Dendritic cell treated with granulocyte-macrophage colony-stimulating factor and Interleukin-4, amounts not matched to agents 40 ng/mL and 50 ng/mL, for 4 days (primary cell): ENCODE measurements around the gene TRA2B.
"Not testable (repeated sequence)": the region's sequence is repeated elsewhere in the genome, so short reads cannot be mapped to it uniquely, and the experiment has no call there.

ENCODE experiments used
- H3K27ac Mint-ChIP-seq: one replicate; pipeline ENCODE4 v1.8.0; 2022; ENCODE audit warnings: mild to moderate bottlenecking, mixed read lengths
- H3K27me3 Mint-ChIP-seq: one replicate; pipeline ENCODE4 v1.8.0; 2022; ENCODE audit warnings: mild to moderate bottlenecking, mixed read lengths
- H3K36me3 Mint-ChIP-seq: one replicate; pipeline ENCODE4 v1.8.0; 2022; ENCODE audit warnings: low read depth, mixed read lengths
- H3K4me1 Mint-ChIP-seq: one replicate; pipeline ENCODE4 v1.8.0; 2022; ENCODE audit warnings: low read depth, mixed read lengths
- H3K4me3 Mint-ChIP-seq: one replicate; pipeline ENCODE4 v1.8.0; 2022; ENCODE audit warnings: mild to moderate bottlenecking, moderate library complexity, mixed read lengths
- H3K9me3 Mint-ChIP-seq: one replicate; pipeline ENCODE4 v1.8.0; 2022; ENCODE audit warnings: mixed read lengths
- intact Hi-C: fragments of 100-400 bp; cut with micrococcal nuclease; formaldehyde crosslinking; loops from one replicate; pipeline ENCODE4 v1.15.0; 2022

Gene TRA2B

DNA sequence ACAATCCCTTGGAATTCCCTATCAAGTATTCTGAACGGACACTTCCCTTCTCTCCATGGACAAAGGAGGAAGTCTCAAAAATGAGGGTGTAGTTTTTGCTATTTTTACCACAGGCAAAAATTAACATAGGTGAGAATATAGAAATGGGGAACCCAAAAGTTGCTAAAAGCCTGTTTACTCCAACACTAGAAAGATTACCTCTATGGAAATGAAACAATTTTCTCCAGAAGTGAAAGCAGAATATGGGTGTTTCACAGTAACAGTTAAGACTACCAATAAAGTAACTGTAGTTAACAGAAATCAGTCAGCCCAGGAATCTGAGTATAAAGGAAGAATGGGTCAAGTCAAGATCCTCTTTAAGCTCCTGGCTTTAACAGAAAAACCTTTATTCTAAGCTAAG is 9.3 kb downstream of the TRA2B start:
- Mint-ChIP-seq H3K27me3 (no peaks in the 10 kb centered on the region), H3K4me1 (peaks cover 84% of the 10 kb centered on the region), H3K27ac (peak overlapping the region; percentile 69), H3K36me3 (peaks cover 79% of the 10 kb centered on the region), H3K9me3 (no peaks in the 10 kb centered on the region), H3K4me3 (no peak overlapping the region)
- intact Hi-C loops: no loop called here

DNA sequence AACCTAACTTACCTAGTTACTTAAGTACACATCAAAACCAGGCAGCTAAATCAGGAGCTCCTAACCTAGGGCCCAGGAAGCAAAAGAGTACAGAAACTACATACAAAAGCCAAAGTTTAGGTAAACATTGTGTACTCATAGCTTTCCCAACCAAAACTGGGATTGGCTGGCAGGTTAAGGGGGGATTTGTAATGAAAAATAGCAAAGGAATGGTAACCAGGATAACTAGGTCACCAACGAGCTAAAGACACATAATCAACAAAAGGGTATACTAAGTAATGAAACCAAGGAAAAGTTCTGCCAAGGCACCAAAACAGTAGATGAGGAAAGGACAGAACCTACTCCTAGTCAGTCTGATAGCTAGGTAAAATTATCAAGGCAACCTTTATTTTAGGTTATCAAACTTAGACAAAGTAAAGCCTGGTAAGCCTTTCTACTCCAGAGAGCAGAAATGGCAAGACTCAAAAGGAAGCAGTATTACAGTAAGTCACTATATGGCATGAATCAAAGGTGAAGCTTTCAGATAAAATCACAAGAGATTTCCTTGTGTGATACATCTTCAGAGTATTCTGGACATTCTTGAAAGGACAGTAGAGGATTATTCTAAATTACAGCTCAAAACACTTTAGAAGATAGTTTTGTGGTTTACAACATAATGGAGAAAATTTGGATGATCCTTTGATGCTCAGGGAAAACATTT is 10.2 kb downstream of the TRA2B start:
- Mint-ChIP-seq H3K4me1 (peaks cover 76% of the 10 kb centered on the region), H3K9me3 (no peaks in the 10 kb centered on the region), H3K27me3 (no peaks in the 10 kb centered on the region), H3K36me3 (peaks cover 88% of the 10 kb centered on the region), H3K4me3 (no peak overlapping the region), H3K27ac (no peak overlapping the region)
- intact Hi-C loops: no loop called here

DNA sequence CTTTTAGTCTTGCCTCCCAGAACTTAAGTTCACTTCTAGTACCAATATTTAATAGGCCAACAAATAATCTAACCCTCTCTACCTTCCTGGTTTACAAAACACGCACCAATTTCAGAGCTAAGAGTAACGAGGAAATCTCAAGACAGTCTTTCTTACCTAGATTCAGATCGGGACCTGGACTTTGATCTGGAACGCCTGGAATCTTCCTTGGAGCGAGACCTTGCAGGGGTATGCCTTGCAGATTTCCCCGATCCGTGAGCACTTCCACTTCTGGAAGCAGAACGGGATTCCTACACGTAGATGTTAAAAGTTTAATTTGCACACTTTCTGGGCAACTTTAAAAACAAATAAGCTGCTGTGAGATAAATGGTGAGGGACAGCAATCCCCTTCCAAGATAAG is 11.4 kb downstream of the TRA2B start:
- peaks cover 66% of the 10 kb centered on the region for H3K4me1 Mint-ChIP-seq
- H3K36me3 Mint-ChIP-seq: peaks cover 96% of the 10 kb centered on the region
- H3K27ac Mint-ChIP-seq: no peak overlapping the region
- H3K4me3 Mint-ChIP-seq: no peak overlapping the region
- H3K9me3 Mint-ChIP-seq: no peaks in the 10 kb centered on the region
- intact Hi-C loops: no loop called here
- H3K27me3 Mint-ChIP-seq: no peaks in the 10 kb centered on the region

DNA sequence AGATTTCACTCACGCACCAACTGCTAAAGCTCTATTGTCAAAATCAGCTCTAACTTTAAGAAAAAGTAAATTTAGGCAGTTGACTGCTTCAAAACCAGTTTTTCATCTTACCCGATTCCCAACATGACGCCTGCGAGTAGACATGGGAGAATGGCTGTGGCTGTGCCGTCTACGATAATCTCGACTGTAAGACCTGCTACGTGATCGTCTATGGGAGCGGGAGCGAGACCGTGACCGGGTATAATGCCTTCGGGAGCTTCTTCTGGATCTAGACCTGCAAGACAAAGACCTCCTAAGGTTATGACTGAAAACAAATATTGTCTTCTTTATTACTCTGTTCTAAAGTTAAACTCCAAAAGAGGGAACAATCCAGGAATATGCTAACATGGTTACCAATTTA is 12.5 kb downstream of the TRA2B start:
- Mint-ChIP-seq H3K27ac (no peak overlapping the region), H3K36me3 (peaks cover 96% of the 10 kb centered on the region), H3K4me1 (peaks cover 56% of the 10 kb centered on the region), H3K27me3 (no peaks in the 10 kb centered on the region), H3K4me3 (no peak overlapping the region), H3K9me3 (no peaks in the 10 kb centered on the region)
- intact Hi-C loops: no loop called here

DNA sequence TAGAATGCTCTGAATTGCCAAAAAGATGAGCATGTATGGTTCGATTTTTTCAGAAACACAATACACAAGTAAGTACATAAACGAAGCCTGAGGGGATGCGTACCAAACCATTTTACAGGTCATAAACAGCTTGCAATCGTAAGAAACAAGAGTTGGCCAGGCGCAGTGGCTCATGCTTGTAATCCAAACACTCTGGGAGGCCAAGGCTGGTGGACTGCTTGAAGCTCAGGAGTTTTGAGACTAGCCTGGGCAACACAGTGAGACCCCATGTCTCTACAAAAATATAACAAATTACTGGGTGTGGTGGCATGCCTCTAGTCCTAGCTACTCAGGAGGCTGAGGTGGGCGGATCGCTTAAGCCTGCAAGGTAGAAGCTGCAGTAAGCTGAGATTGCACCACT is 13.4 kb downstream of the TRA2B start:
- H3K36me3 Mint-ChIP-seq: peaks cover 96% of the 10 kb centered on the region
- intact Hi-C loops: no loop called here
- no peak overlapping the region for H3K27ac Mint-ChIP-seq
- H3K9me3 Mint-ChIP-seq: no peaks in the 10 kb centered on the region
- H3K27me3 Mint-ChIP-seq: no peaks in the 10 kb centered on the region
- H3K4me3 Mint-ChIP-seq: no peak overlapping the region
- peaks cover 49% of the 10 kb centered on the region for H3K4me1 Mint-ChIP-seq

DNA sequence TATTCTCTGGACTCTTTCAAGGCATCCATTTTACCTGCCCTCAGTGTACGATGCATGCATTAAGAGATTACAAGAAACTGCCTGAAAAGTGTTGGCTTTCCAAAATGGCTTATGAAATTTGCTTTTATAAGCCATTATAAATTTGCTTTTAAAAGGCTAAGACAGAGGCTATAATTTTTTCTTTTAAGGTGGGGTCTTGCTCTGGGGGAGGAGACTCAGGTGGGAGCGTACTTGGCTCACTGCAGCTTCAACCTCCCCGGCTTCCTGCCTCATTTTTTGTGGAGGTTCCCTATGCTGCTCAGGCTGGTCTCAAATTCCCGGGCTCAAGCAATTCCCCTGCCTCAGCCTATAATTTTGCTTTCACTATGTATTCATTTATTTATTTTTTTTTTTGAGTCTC is 17.6 kb downstream of the TRA2B start:
- intact Hi-C loops: no loop called here
- Mint-ChIP-seq H3K27ac (no peak overlapping the region), H3K36me3 (peaks cover 99% of the 10 kb centered on the region), H3K27me3 (no peaks in the 10 kb centered on the region), H3K9me3 (no peaks in the 10 kb centered on the region), H3K4me3 (no peak overlapping the region), H3K4me1 (peaks cover 8% of the 10 kb centered on the region)

DNA sequence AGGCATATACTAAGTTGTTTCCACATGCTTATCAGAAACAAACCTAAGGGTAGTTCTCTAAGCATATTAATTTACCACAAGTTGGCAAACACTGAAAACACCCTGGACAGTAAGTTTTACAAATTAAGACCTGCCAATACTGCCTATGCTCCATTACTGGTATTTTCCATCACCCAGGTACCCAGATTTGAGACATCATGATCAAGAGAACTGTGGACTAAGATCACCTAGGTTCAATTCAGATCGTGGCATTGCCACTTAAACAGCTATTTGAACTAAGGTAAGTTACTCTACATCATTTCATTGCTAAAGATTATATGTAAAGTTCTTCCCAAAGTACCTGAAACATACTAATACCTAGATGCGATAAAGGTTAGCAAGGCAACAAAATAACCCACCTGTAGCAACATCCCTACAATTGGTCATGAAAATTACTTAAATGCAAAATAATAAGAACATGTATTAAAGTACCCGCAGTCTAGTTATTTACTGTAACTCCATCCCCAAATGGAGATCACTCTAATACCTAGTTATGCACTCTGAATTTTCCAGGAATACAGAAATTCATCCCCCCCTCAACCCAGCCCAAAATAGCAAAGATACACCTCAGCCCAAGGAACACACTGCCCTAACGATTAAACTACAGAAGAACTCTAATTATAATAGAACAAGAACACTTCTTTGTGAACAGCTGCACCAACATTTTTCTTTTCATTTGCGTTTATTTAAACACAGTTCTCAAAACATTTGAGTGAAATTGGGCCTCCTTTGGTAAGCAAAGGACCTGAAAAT is 21.6 kb downstream of the TRA2B start:
- peaks cover 82% of the 10 kb centered on the region for H3K36me3 Mint-ChIP-seq
- H3K9me3 Mint-ChIP-seq: no peaks in the 10 kb centered on the region
- H3K27me3 Mint-ChIP-seq: no peaks in the 10 kb centered on the region
- H3K4me3 Mint-ChIP-seq: no peak overlapping the region
- no peak overlapping the region for H3K27ac Mint-ChIP-seq
- H3K4me1 Mint-ChIP-seq: no peaks in the 10 kb centered on the region
- intact Hi-C loops: loop anchor here (10.0 kb wide), 1 partner anchor 181 kb away; no protein-coding TSS in a partner anchor

DNA sequence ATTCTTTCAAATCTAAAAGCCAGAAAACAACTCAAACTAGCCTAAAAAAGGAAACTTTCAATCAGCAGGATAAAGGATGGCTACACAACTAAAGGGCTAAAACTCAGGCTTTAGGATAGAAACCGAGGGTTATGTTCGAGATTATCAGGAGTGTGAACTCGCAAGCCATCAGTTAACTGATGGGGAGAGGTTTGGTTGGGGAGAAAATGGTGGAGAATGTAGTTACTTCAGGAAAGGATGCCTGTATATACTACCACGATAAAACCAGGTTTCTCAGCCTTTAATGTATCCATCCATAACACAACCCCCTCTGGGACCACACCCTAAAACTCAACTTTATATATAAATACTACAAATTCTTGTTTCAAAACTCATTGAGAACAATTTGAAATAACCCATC is 22.2 kb downstream of the TRA2B start:
- no peak overlapping the region for H3K4me3 Mint-ChIP-seq
- no peaks in the 10 kb centered on the region for H3K27me3 Mint-ChIP-seq
- no peak overlapping the region for H3K27ac Mint-ChIP-seq
- no peaks in the 10 kb centered on the region for H3K4me1 Mint-ChIP-seq
- H3K9me3 Mint-ChIP-seq: no peaks in the 10 kb centered on the region
- intact Hi-C loops: loop anchor here (10.0 kb wide), 1 partner anchor 181 kb away; no protein-coding TSS in a partner anchor
- H3K36me3 Mint-ChIP-seq: peaks cover 76% of the 10 kb centered on the region

DNA sequence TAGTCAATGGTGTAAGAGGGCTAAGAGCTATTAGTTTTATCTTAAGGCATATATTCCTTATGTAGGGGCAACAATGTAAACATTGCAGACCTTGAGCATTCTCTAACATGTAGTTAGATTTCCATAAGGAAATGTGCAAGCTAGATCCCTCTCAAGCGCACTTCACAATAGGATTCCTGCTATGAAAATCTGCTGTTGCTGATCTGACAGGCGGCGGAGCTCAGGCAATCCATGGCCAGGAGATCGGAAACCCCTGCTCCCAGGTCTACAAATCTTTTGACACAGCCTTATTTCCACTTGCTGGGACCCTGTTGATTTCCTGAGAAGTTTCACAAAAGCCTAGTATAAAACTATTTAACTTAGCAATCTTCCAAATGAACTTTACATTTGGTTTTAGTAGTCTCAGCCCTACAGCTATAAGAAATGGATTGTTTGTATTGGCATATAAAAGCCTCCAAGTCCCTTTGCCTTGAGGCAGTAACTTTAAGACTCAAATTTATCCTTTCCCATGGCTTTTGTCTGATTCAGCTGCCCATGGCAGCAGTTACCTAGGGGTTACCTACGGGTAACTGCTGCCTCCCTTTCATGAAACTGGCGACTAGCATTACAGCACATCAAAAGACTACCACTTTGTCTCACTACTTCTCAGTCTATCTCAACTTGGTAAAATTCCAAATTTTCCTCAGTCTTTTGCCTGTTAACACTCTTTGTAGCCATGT is 22.7 kb downstream of the TRA2B start:
- Mint-ChIP-seq H3K27me3 (no peaks in the 10 kb centered on the region), H3K27ac (no peak overlapping the region), H3K4me3 (no peak overlapping the region), H3K9me3 (no peaks in the 10 kb centered on the region), H3K4me1 (no peaks in the 10 kb centered on the region), H3K36me3 (peaks cover 70% of the 10 kb centered on the region)
- intact Hi-C loops: loop anchor here (10.0 kb wide), 1 partner anchor 180 kb away; no protein-coding TSS in a partner anchor

DNA sequence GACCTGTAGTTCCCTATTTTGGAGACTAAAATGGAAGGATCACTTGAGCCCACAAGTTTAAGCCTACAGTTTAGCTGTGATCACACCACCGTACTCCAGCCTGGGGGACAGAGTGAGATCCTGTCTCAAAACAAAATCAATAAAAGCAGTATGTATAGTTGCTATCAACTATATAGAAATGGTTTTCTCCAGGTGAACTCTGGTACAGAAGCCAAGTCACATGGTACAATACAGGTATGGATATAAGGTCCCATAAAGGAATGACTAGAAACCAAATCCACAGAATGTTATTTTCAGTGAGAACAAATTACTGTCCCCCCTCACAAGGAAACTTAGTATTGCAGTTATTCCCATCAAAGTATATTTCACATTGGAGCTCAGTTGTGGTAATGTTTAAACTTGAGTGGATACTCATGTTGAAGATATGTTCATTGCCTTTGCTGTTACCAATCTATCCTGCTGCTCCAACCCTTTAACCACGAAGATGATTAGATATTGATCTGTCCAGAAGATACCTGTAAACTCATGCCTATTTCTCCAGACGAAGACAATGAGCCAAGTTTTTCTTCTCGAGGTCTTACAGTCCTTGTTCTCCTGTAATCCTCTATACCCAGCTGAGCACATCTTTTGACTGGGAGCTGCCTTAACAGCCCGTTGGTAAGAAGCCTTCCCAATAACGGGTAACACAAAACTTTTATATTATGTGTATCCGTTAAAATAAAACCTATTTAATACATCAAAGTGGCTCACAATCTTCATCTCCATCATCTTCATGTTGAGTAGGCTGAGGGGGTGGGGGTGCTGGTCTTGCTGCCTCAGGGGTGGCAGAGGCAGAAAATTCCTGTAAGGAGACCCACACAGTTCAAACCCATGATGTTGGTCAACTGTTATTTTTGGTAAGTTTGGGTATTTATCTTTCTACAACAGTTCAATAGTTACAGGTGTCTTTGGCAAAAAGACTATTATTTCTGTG is 24.6 kb downstream of the TRA2B start:
- Mint-ChIP-seq H3K9me3 (no peaks in the 10 kb centered on the region), H3K27ac (no peak overlapping the region), H3K4me1 (no peaks in the 10 kb centered on the region), H3K4me3 (no peak overlapping the region), H3K36me3 (peaks cover 53% of the 10 kb centered on the region), H3K27me3 (no peaks in the 10 kb centered on the region)
- intact Hi-C loops: loop anchor here (10.0 kb wide), 1 partner anchor 178 kb away; no protein-coding TSS in a partner anchor

DNA sequence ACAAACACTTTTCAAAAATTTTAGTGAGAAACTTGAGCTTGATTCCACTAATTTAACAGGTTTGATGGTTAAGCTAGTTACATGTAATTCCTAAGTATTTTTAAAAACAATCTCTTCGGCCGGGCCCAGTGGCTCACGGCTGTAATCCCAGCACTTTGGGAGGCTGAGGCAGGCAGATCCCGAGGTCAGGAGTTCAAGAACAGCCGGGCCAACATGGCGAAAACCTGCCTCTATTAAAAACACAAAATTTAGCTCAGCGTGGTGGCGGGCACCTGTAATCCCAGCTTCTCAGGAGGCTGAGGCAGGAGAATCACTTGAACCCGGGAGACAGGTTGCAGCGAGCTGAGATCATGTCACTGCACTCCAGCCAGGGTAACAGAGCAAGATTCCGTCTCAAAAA is 25.3 kb downstream of the TRA2B start:
- intact Hi-C loops: loop anchor here (10.0 kb wide), 1 partner anchor 178 kb away; no protein-coding TSS in a partner anchor
- no peak overlapping the region for H3K4me3 Mint-ChIP-seq
- H3K27me3 Mint-ChIP-seq: no peaks in the 10 kb centered on the region
- H3K27ac Mint-ChIP-seq: no peak overlapping the region
- H3K4me1 Mint-ChIP-seq: no peaks in the 10 kb centered on the region
- peaks cover 46% of the 10 kb centered on the region for H3K36me3 Mint-ChIP-seq
- no peaks in the 10 kb centered on the region for H3K9me3 Mint-ChIP-seq

DNA sequence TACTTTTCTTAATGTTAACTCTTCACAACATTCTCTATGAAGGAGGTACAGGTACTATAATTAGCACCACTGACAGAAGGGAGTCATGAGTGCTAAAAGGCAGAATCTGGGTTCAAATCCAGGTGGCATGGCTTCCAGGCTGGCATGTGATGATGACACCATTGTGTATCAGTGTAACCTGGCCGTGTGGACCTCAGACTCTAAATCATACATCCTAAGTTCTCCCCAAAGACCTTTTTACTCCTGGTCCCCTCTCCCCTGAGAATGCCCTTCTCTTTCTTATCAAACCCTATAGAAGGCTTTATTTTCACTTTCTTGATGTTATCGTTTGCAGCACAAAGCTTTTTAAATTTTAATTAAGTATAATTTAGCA is 26.8 kb downstream of the TRA2B start:
- H3K36me3 Mint-ChIP-seq: peaks cover 31% of the 10 kb centered on the region
- intact Hi-C loops: loop anchor here (10.0 kb wide), 1 partner anchor 176 kb away; no protein-coding TSS in a partner anchor
- not testable (repeated sequence) for H3K4me1 Mint-ChIP-seq, H3K4me3 Mint-ChIP-seq, H3K27ac Mint-ChIP-seq, H3K9me3 Mint-ChIP-seq, H3K27me3 Mint-ChIP-seq
